ENCODE data around the gene NRDC. TPM values are rescaled to one million over a fixed set of nuclear protein-coding genes. Genes with fewer than 3 reads are reported as not detected.

Gene NRDC
- total and polyA plus RNA-seq, 9 of the 15 experiments (the other 6 are each of a cell fraction or from before 2014, with no cell fraction given): 102 to 371 (median 201) TPM

DNA sequence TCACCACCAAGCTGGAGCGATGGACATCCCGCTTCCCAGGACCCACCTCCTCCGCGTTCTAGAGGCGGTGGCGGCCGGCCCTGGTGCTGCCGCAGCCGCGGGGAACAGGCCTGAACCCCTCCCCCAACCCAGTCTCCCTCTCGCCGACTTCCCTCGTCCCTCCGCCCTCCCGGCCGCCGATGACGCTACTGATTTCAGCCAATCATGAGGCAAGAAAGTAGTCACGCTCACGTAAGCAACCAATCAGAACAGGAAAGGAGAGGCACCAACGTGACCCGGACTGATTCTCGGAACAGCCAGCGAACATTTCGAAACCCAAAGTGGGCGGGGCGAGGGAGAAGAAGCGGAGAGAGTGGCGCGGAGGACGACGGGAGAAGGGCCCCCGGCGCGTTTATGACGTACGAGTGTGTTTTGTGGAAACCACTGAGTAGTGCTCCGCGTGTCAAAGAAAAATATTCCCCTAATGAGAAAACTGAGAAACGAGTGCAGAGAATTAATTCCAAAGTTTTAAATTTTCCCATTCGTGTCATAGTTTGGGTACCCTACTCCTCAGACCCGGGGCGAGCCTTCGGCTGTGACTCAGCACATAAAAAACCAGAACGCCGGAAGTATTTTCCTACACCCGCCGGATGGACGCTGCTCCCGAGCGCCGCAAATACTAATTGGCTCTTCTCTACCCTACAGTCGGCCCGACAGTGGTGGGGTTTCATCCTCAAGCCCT lies at the start of gene NRDC (continued):
- TF ChIP-seq, protein P1, sequence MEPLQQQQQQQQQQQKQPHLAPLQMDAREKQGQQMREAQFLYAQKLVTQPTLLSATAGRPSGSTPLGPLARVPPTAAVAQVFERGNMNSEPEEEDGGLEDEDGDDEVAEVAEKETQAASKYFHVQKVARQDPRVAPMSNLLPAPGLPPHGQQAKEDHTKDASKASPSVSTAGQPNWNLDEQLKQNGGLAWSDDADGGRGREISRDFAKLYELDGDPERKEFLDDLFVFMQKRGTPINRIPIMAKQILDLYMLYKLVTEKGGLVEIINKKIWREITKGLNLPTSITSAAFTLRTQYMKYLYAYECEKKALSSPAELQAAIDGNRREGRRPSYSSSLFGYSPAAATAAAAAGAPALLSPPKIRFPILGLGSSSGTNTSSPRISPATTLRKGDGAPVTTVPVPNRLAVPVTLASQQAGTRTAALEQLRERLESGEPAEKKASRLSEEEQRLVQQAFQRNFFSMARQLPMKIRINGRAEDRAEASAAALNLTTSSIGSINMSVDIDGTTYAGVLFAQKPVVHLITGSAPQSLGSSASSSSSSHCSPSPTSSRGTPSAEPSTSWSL (CRISPR knock-in tag; IDR thresholded peaks at IDR 0.05; ENCODE audit: borderline replicate concordance): no peak
- no peak for TF ChIP-seq EWSR1 (IDR thresholded peaks at IDR 0.05; ENCODE audit: borderline replicate concordance, low read depth, partially characterized antibody)
- peak; percentile 80; the same call in 1 of the 2 replicates for TF ChIP-seq NFRKB (IDR thresholded peaks at IDR 0.05; ENCODE audit: low read depth)
- no peak for TF ChIP-seq HNRNPH1 (optimal IDR thresholded peaks at IDR 0.05; ENCODE audit: low read depth, low read length)
- TF ChIP-seq ZNF717 (CRISPR knock-in tag; IDR thresholded peaks at IDR 0.05): no peak
- TF ChIP-seq JUN (IDR thresholded peaks at IDR 0.05; ENCODE audit: borderline replicate concordance, low read depth, low read length): peak; percentile 17; the same call in 1 of the 2 replicates
- peak; percentile 75 for TF ChIP-seq JUN (CRISPR knock-in tag; IDR thresholded peaks at IDR 0.05; ENCODE audit: borderline replicate concordance)
- no peak for TF ChIP-seq PURB (CRISPR knock-in tag; IDR thresholded peaks at IDR 0.05; ENCODE audit: low read depth)
- no peak for TF ChIP-seq ZBTB17 (CRISPR knock-in tag; IDR thresholded peaks at IDR 0.05)
- peak; percentile 94 for TF ChIP-seq POLR2B (IDR thresholded peaks at IDR 0.05; ENCODE audit: low read depth, partially characterized antibody)
- no peak for TF ChIP-seq HDGF (IDR thresholded peaks at IDR 0.05)
- TF ChIP-seq NRF1 (conservative IDR thresholded peaks at IDR 0.05 in 1 of 2, IDR thresholded peaks at IDR 0.05 in 1 of 2): peak; percentile 72 to 77
- TF ChIP-seq, protein P2, sequence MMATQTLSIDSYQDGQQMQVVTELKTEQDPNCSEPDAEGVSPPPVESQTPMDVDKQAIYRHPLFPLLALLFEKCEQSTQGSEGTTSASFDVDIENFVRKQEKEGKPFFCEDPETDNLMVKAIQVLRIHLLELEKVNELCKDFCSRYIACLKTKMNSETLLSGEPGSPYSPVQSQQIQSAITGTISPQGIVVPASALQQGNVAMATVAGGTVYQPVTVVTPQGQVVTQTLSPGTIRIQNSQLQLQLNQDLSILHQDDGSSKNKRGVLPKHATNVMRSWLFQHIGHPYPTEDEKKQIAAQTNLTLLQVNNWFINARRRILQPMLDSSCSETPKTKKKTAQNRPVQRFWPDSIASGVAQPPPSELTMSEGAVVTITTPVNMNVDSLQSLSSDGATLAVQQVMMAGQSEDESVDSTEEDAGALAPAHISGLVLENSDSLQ (IDR thresholded peaks at IDR 0.05): peak; percentile 84
- TF ChIP-seq, protein P3, sequence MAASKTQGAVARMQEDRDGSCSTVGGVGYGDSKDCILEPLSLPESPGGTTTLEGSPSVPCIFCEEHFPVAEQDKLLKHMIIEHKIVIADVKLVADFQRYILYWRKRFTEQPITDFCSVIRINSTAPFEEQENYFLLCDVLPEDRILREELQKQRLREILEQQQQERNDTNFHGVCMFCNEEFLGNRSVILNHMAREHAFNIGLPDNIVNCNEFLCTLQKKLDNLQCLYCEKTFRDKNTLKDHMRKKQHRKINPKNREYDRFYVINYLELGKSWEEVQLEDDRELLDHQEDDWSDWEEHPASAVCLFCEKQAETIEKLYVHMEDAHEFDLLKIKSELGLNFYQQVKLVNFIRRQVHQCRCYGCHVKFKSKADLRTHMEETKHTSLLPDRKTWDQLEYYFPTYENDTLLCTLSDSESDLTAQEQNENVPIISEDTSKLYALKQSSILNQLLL (CRISPR knock-in tag; IDR thresholded peaks at IDR 0.05; ENCODE audit: borderline replicate concordance): no peak
- peak; percentile 19 for TF ChIP-seq HDAC3 (IDR thresholded peaks at IDR 0.05; ENCODE audit: borderline replicate concordance, partially characterized antibody)
- TF ChIP-seq HIVEP1 (CRISPR knock-in tag; IDR thresholded peaks at IDR 0.05): no peak
- no peak for TF ChIP-seq ZNF140 (CRISPR knock-in tag; IDR thresholded peaks at IDR 0.05)
- TF ChIP-seq MBD2 (IDR thresholded peaks at IDR 0.05; ENCODE audit: borderline replicate concordance, low read depth): peak; percentile 93
- TF ChIP-seq BRCA1 (IDR thresholded peaks at IDR 0.05): no peak
- no peak for TF ChIP-seq BRCA1 (CRISPR knock-in tag; IDR thresholded peaks at IDR 0.05)
- TF ChIP-seq THRAP3 (IDR thresholded peaks at IDR 0.05; ENCODE audit: borderline replicate concordance): no peak
- TF ChIP-seq FOXM1 (IDR thresholded peaks at IDR 0.05; ENCODE audit: low read depth): peak; percentile 87
- TF ChIP-seq FOXM1 (CRISPR knock-in tag; IDR thresholded peaks at IDR 0.05; ENCODE audit: low read depth): peak; percentile 71; the same call in 1 of the 2 replicates
- no peak; the same call in 1 of the 2 replicates for TF ChIP-seq PHF21A (IDR thresholded peaks at IDR 0.05; ENCODE audit: borderline replicate concordance, low read depth)
